Placental pericyte (primary cell): ENCODE results near the gene MRPL34. TPM values are rescaled to one million over a fixed set of nuclear protein-coding genes. Genes with fewer than 3 reads are reported as not detected.

Experiments used
- total RNA-seq: library from RNA; depleted of rRNA; stranded (reverse); fragments of >200 nt; gene quantifications from 2 replicates; pipeline ENCODE4 v1.2.3, GENCODE V29; 2012

Gene MRPL34
- 26.7 and 51.8 TPM in 2 replicates for total RNA-seq

GRCh38 chr19:17305517-17306284, at the start of gene MRPL34:
Gene MRPL34, plus strand, starts transcription at chr19:17305872. Its CDS starts 21 bp downstream, at chr19:17305893.

GRCh38 chr19:17264641-17264979, 41.1 kb upstream of the MRPL34 start, which contains the start of gene USHBP1:
Gene USHBP1, minus strand, starts transcription at chr19:17264745. Its CDS starts 446 bp downstream, at chr19:17264299.

DNA sequence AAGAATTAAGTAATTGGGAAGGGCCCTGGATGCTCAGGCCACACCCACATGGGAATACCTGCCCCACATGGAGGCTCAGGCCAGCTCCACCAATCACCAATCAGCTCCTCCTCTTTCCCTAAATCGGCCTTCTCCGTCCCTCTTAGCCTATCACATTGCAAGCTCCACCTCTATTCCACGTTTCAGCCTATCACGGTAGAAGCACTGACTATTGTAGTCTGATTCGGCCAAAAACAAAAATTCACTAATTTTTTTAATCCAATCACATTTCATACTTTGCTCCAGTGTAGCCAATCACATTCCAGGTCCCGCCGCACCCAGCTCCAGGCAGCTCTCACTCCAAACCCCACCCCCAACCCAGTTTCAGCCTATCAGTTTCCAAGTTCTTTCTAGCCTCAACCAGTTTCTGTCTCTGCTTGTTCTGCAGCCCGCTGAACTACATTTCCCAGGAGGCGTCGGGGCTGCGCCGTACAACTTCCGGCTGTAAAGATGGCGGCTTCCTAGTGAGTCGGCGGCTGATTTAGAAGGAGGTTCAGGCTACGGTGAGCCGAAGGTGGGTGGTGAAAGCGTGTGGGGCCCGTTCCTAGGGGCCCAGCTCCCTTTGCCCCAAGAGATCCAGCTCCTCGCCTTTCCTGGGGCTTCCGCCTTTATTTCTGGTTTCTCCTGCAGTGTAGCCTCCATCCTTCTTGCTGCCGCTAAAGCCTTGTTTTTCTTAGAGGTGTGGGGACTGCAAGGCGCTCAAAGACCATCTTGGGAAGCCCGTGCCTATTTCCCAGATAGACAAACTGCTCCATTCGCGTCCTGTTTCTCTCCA, 38.5 kb upstream of the MRPL34 start, which contains the start of gene BABAM1:
Gene BABAM1 (plus strand): TSS at position 469 of the 814 bp plus-strand sequence. CDS start 1,364 bp downstream, outside the sequence.

GRCh38 chr19:17281391-17282304, 24.0 kb upstream of the MRPL34 start, which contains the start of gene ANKLE1:
Gene ANKLE1, plus strand, starts transcription at chr19:17281901. Its CDS starts 20 bp downstream, at chr19:17281921.

DNA sequence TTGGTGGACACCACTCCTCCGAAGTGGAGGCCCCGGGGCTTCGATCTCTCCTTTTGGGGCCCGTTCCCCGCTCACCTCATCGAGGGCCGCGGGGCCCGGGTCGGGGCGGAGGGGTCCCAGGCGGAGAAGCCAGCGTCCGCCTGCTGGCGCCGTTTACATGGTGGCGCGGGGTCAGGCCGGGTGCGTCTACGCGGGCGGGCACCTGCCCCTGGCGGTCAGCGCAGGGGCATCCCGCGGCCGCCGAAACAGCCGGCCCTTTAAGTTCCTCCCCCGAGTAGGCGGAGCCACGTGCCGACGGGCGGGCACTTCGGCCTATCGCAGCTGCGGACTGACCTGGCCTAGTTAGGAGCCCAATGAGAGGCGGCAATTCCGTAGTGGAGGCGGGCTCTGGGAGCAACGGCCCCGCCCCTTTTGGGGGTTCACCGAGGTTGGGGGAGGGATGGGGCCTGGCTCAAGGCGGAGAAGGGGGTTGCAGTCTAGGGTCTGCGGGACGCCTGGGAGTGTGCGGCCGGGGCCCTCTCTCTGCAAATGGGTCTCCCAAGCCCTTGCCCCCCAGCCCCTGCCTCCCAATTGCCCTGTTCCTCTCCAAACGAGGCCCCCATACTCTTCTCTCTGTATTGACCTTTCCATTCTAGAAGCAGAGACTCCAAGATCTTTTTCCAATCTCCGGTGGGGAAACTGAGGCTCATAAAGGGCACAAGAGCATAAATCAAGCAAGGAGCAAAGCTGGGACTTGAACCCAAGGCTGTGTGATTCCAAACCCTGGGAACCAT, 2.3 kb upstream of the MRPL34 start, which contains the start of gene ABHD8:
Gene ABHD8 (minus strand): TSS at position 259 of the 773 bp plus-strand sequence. CDS start 1,809 bp downstream, outside the sequence.

DNA sequence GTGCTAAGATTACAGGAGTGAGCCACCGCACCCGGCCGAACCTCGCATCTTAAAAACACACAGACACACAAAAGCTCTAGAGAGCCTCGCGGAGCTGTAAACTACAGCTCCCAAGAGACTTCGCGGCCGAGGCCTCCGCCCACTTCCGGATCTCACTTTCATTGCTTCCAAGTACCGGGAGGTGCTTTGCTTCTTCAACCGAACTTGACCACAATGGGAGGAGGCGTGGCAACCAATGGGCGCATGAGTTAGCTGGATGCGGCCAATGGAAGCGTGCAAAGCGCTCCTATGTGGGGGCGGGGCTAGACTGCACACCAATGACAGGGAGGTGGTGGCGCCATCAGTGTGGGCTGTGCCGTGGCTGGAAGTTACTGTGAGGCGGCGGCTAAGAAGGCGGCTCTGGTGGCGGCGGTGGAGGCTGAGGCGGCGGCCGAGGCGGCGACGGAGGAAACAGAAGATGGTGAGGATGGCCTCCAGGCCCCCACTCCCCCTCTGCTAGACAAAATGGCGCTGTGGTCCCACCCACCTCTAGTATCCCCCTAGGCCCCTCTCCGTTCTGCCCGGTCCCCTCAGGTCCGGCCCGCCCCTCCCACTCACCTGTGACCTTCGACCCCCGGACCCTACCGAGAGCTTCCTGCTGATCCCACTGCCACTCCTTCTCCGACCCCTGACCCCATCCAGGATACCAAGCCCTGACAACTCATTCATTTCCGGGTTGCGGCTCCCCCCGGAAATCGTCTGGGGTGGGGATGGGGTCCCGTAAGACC, 3.7 kb downstream of the MRPL34 start, which contains the start of gene DDA1:
Gene DDA1 (plus strand): TSS at position 366 of the 767 bp plus-strand sequence. CDS start 92 bp downstream, at position 458.

DNA sequence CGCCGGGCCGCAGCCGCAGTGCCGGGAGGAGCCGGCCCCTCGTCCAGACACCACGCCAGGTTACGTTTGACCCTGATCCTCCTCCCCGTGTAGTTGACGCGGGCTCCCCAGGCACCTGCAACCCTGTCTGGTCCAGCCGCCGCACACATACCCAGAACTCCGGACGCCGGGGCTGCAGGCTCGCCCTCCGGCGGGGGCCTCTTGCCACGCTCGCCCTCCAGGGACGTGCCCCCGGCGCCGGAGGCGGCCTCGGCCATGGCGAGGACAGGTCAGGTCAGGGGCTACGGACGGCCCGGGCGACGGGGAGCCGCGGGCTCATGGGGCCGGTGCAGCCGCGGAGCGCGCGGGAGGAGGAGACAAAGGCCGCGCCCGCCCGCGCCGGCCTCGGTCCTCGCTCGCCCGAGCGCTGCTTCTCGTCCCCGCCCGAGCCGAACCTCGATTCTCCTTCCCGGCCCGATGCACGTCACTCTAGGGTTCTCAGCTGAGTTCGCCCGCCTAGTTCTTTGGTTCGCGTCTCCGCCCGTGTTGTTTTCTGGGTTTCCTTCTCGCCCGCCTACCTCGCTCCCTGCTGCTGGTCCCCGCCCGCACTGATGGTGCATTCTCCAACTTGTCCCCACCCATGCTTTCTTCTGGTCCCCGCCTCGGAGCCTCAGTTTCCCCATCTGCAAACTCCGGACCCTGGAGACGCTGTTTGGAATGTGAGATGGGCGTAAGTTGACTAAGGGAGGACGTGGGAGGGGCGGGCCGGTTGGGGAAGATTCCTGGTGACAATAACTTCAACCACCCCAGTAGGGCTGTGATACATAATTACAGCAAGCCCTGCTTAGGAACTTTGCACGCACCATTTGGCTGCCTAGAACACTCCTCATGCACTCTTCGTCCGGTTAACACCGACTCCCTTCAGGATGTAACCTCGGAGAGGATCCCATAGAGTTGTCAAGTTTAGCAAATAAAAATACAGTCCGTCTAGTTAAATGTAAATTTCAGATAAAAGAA, 29.0 kb downstream of the MRPL34 start, which contains the start of gene ANO8:
Gene ANO8 (minus strand): TSS at position 442 of the 996 bp plus-strand sequence. CDS start 185 bp downstream, at position 257.

DNA sequence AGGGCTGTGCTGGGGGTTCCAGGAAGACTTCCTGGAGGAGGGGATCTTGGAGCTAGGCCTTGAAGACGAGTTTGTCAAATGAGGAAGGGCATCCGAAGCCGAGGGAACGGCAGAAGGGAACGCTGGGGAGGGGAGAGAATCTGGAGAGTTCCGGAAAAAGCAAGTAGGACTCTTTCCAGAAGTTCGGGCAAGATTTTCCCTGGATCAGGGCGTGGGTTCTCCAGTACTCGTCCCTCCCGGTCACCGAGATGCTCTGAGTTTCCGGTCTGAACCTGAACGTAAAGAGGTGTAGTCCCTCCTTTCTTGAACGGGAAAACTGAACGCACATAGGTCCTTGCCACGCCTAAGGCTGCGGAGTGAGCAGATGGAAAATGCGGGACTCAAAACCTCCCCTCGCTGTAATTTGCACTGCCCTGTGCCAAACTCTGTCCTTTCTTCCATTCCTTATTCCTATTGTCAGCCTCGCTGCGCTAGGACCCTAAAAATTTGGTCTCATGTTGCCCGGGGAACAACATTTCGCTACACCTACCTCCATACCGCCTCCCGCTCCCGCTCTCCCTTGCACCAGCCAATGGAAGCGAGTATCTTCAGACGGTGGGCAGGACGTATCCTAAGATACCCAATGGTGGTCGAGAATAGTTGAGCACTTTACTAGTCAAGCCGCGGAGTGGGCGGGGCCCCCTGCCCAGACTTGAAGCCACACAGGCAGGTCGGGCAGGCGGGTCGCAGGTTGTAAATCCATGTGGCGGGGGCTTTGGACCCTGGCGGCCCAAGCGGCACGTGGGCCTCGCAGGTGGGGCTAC, 31.4 kb downstream of the MRPL34 start, which contains the start of gene GTPBP3:
Gene GTPBP3 (plus strand): TSS at position 682 of the 803 bp plus-strand sequence. CDS start 59 bp downstream, at position 741.

Other genes with a start within 250 kb of the MRPL34 start
- 1.3 and 8.6 TPM in 2 replicates for gene HAUS8, start 230.4 kb upstream of the MRPL34 start, total RNA-seq
- gene MYO9B, start 230.1 kb upstream of the MRPL34 start, total RNA-seq, result 137 and 192 TPM in 2 replicates
- 15.2 and 52.7 TPM in 2 replicates for gene USE1, start 90.5 kb upstream of the MRPL34 start, total RNA-seq
- 5.4 and 6.3 TPM in 2 replicates for gene OCEL1, start 79.6 kb upstream of the MRPL34 start, total RNA-seq
- gene NR2F6, start 60.0 kb upstream of the MRPL34 start, total RNA-seq, result 60.6 and 86.5 TPM in 2 replicates
- gene USHBP1, start 41.1 kb upstream of the MRPL34 start, total RNA-seq, result 0.14 TPM in 1 of 2 replicates, not detected in the other
- 93.4 and 96.1 TPM in 2 replicates for gene BABAM1, start 38.4 kb upstream of the MRPL34 start, total RNA-seq
- gene ANKLE1, start 24.0 kb upstream of the MRPL34 start, total RNA-seq, result 0.44 and 0.57 TPM in 2 replicates
- gene ABHD8, start 2.4 kb upstream of the MRPL34 start, total RNA-seq, result 8.3 and 12.0 TPM in 2 replicates
- 28.0 and 29.3 TPM in 2 replicates for gene DDA1, start 3.7 kb downstream of the MRPL34 start, total RNA-seq
- 4.4 and 6.6 TPM in 2 replicates for gene ANO8, start 29.0 kb downstream of the MRPL34 start, total RNA-seq
- gene GTPBP3, start 31.7 kb downstream of the MRPL34 start, total RNA-seq, result 13.3 and 24.3 TPM in 2 replicates
- gene PLVAP, start 71.5 kb downstream of the MRPL34 start, total RNA-seq, result not detected in 2 replicates
- 0.22 TPM in 1 of 2 replicates, not detected in the other for gene CCDC194, start 88.3 kb downstream of the MRPL34 start, total RNA-seq
- 6.2 and 36.3 TPM in 2 replicates for gene BST2, start 99.8 kb downstream of the MRPL34 start, total RNA-seq
- gene MVB12A, start 114.2 kb downstream of the MRPL34 start, total RNA-seq, result 43.8 and 56.0 TPM in 2 replicates
- gene TMEM221, start 142.8 kb downstream of the MRPL34 start, total RNA-seq, result not detected in 2 replicates
- gene NXNL1, start 155.1 kb downstream of the MRPL34 start, total RNA-seq, result not detected in 2 replicates
- 10.2 and 22.8 TPM in 2 replicates for gene SLC27A1, start 164.7 kb downstream of the MRPL34 start, total RNA-seq
- gene PGLS, start 205.8 kb downstream of the MRPL34 start, total RNA-seq, result 52.0 and 110 TPM in 2 replicates
- 200 and 201 TPM in 2 replicates for gene COLGALT1, start 249.8 kb downstream of the MRPL34 start, total RNA-seq